RWPE2 (cell line): ENCODE measurements around the gene CDYL2.

Source experiments
- ATAC-seq: fragments of 200-7000 bp; cut with Tn5 transposase; 3 replicates; pipeline ENCODE4 v1.9.1; 2021; ENCODE audit warnings: low read depth
- DNase-seq: peaks from one replicate; pipeline ENCODE4 v3.0.0-alpha.2; 2020; ENCODE audit warnings: low spot score
- H3K27ac ChIP-seq: fragments of 450-650 bp; 2 replicates; pipeline ENCODE4 v1.5.1; 2017; ENCODE audit warnings: mild to moderate bottlenecking; ENCODE audit not compliant: poor library complexity, severe bottlenecking
- H3K27me3 ChIP-seq: fragments of 250-450 bp; sonication (Bioruptor Pico); 2 replicates; pipeline ENCODE4 v1.5.1; 2021; ENCODE audit warnings: mild to moderate bottlenecking, moderate library complexity; ENCODE audit not compliant: insufficient read depth, poor library complexity, severe bottlenecking
- H3K36me3 ChIP-seq: fragments of 250-450 bp; sonication (Bioruptor Pico); 2 replicates; pipeline ENCODE4 v1.5.1; 2020; ENCODE audit warnings: low read depth, mild to moderate bottlenecking, moderate library complexity
- H3K4me1 ChIP-seq: fragments of 250-450 bp; sonication (Bioruptor Pico); 2 replicates; pipeline ENCODE4 v1.5.1; 2021; ENCODE audit warnings: mild to moderate bottlenecking, moderate library complexity; ENCODE audit not compliant: insufficient read depth, poor library complexity, severe bottlenecking
- H3K4me3 ChIP-seq: fragments of 250-450 bp; sonication (Bioruptor Pico); 2 replicates; pipeline ENCODE4 v1.5.1; 2021; ENCODE audit warnings: mild to moderate bottlenecking, moderate library complexity; ENCODE audit not compliant: severe bottlenecking
- H3K9me3 ChIP-seq: fragments of 250-450 bp; sonication (Bioruptor Pico); 2 replicates; pipeline ENCODE4 v1.5.1; 2021; ENCODE audit warnings: mild to moderate bottlenecking, moderate library complexity; ENCODE audit not compliant: severe bottlenecking
- CTCF ChIP-seq: fragments of 450-650 bp; IDR thresholded peaks from one replicate; pipeline ENCODE4 v1.5.1; 2017; ENCODE audit warnings: mild to moderate bottlenecking, moderate library complexity; ENCODE audit not compliant: poor library complexity, severe bottlenecking

The CDYL2 gene

GRCh38 chr16:80723091-80723490, 81.3 kb downstream of the CDYL2 start:
- Histone ChIP-seq H3K36me3 (no peaks in the 10 kb centered on the region), H3K9me3 (no peaks in the 10 kb centered on the region), H3K27me3 (no peaks in the 10 kb centered on the region), H3K27ac (no peak overlapping the region), H3K4me1 (no peaks in the 10 kb centered on the region), H3K4me3 (no peak overlapping the region)
- DNase-seq (no peak), ATAC-seq (no peak)
- TF ChIP-seq CTCF = no peak

- H3K36me3 ChIP-seq = no peaks in the 10 kb centered on the region
- DNase-seq (no peak), ATAC-seq (no peak)
- no peaks in the 10 kb centered on the region for H3K27me3 ChIP-seq
- no peaks in the 10 kb centered on the region for H3K4me1 ChIP-seq
- H3K27ac ChIP-seq = no peak overlapping the region
- no peaks in the 10 kb centered on the region for H3K9me3 ChIP-seq
- H3K4me3 ChIP-seq = no peak overlapping the region
- TF ChIP-seq CTCF = no peak
Measured at GRCh38 chr16:80720804-80721371, 83.5 kb downstream of the CDYL2 start.

- H3K27me3 ChIP-seq = no peaks in the 10 kb centered on the region
- no peaks in the 10 kb centered on the region for H3K9me3 ChIP-seq
- DNase-seq (no peak), ATAC-seq (no peak)
- H3K4me3 ChIP-seq = no peak overlapping the region
- no peak for TF ChIP-seq CTCF
- H3K27ac ChIP-seq = no peak overlapping the region
- no peaks in the 10 kb centered on the region for H3K4me1 ChIP-seq
- no peaks in the 10 kb centered on the region for H3K36me3 ChIP-seq
Measured at GRCh38 chr16:80719573-80719972, 84.8 kb downstream of the CDYL2 start.

- Histone ChIP-seq H3K9me3 (no peaks in the 10 kb centered on the region), H3K4me3 (no peak overlapping the region), H3K4me1 (no peaks in the 10 kb centered on the region), H3K36me3 (no peaks in the 10 kb centered on the region), H3K27ac (no peak overlapping the region), H3K27me3 (no peaks in the 10 kb centered on the region)
- DNase-seq (peak; percentile 67), ATAC-seq (peak; percentile 85)
- no peak for TF ChIP-seq CTCF
Measured at GRCh38 chr16:80718480-80719220, 85.7 kb downstream of the CDYL2 start.

- no peak for DNase-seq
- TF ChIP-seq CTCF = no peak
- no peak overlapping the region for H3K4me3 ChIP-seq
- no peaks in the 10 kb centered on the region for H3K27me3 ChIP-seq
- no peak for ATAC-seq
- H3K36me3 ChIP-seq = no peaks in the 10 kb centered on the region
- no peak overlapping the region for H3K27ac ChIP-seq
- no peaks in the 10 kb centered on the region for H3K4me1 ChIP-seq
- H3K9me3 ChIP-seq = no peaks in the 10 kb centered on the region
Measured at GRCh38 chr16:80717611-80718010, 86.8 kb downstream of the CDYL2 start.
